Heart right ventricle (tissue), 16 donors: Measurements from ENCODE around the gene KIDINS220. TPM values are rescaled to one million over a fixed set of nuclear protein-coding genes. Genes with fewer than 3 reads are reported as not detected.

ENCODE experiments used
- ATAC-seq, 8 donors: fragments of 200-7000 bp; cut with Tn5 transposase; one replicate each; pipeline ENCODE4 v1.9.1; 2020; ENCODE audit warnings: mild to moderate bottlenecking in 8 of 8, moderate library complexity in 8 of 8, moderate number of reproducible peaks in 1 of 8
- DNase-seq, 2 donors: peaks; one replicate each; pipeline ENCODE4 v3.0.0-alpha.2; 2020
- H3K27ac ChIP-seq, 10 donors: fragments of 200-600 bp; sonication (generic) in 2 of 10; one replicate each; pipeline versions ENCODE4 v1.5.0 to v1.8.0; 2020 to 2022; ENCODE audit warnings: mild to moderate bottlenecking in 3 of 10
- H3K27me3 ChIP-seq, 7 donors: fragments of 200-600 bp; one replicate each; pipeline ENCODE4 v1.8.0; 2021 to 2022; ENCODE audit warnings: mild to moderate bottlenecking in 2 of 7
- H3K36me3 ChIP-seq, 9 donors: fragments of 200-600 bp; sonication (generic) in 1 of 9; one replicate each; pipeline versions ENCODE4 v1.5.0 to v1.8.0; 2020 to 2022; ENCODE audit warnings: mild to moderate bottlenecking in 2 of 9
- H3K4me1 ChIP-seq, 9 donors: fragments of 200-600 bp; sonication (generic) in 1 of 9; one replicate each; pipeline versions ENCODE4 v1.5.0 to v1.8.0; 2020 to 2022; ENCODE audit warnings: mild to moderate bottlenecking in 4 of 9
- H3K4me3 ChIP-seq, 10 donors: fragments of 200-600 bp; sonication (generic) in 2 of 10; one replicate each; pipeline versions ENCODE4 v1.5.0 to v1.8.0; 2020 to 2022; ENCODE audit warnings: mild to moderate bottlenecking in 7 of 10, moderate library complexity in 2 of 10
- H3K9me3 ChIP-seq, 11 donors: fragments of 200-600 bp in 10 of 11; sonication (generic) in 2 of 11; one replicate each; pipeline versions ENCODE4 v1.5.0 to v1.8.0; 2013 to 2022; ENCODE audit warnings: mild to moderate bottlenecking in 2 of 11, control low read depth in 1 of 11, moderate library complexity in 1 of 11
- WGBS, 2 donors: extraction: QIAGEN DNeasy Blood & Tissue Kit; methylation state at CpG; one replicate each; pipeline ENCODE4 v1.1.7; 2013; ENCODE audit warnings: inconsistent platforms in 1 of 2; 5-methylcytosine and 5-hydroxymethylcytosine counted together
- intact Hi-C, 10 donors: fragments of 100-400 bp; cut with DNase I; formaldehyde crosslinking; loops; one replicate each; pipeline versions ENCODE4 v1.11.1 to v1.14.2; 2022
- polyA plus RNA-seq, 2 donors: library from polyadenylated mRNA; stranded (reverse); fragments of 200-250 nt; gene quantifications; one replicate each; pipeline ENCODE4 v1.2.3, GENCODE V29; 2013
- total RNA-seq, 10 donors: library from RNA; stranded (reverse); fragmentation: NEBNext Ultra II Directional in 3 of 10; extraction: Animal tissue kit (Norgen Biotek cat#: 25700) in 3 of 10; gene quantifications; one replicate each; pipeline versions ENCODE4 v1.2.1 to v1.2.4, GENCODE V29; 2021 to 2023
- TF ChIP-seq, protein P1 (sequence below), 9 donors: fragments of 200-600 bp; sonication (generic) in 2 of 9; IDR thresholded peaks; one replicate each; pipeline versions ENCODE4 v1.5.0 to v1.8.0; 2021 to 2022; ENCODE audit warnings: antibody characterized with exemption in 9 of 9, mild to moderate bottlenecking in 5 of 9, moderate library complexity in 1 of 9
- donor health status: Arrhythmogenic right ventricular cardiomyopathy.
- donor health status: ischemic (EF 13 %, LVEDD 7.1; RV severe dilation, severe dysfunction).
- donor health status: healthy with polysubstance abuse.
- donor health status: DM: no; HTN: yes; CAD: no.
- donor health status: DM: no; HTN: no; CAD: no.
- donor health status: ischemic (EF 25% LVEDD 6.9; RV normal size, moderate dysfunction).
- donor health status: ischemic (EF 25% LVEDD 5.7; RV mildly dilated, moderate dysfunction).
- donor health status: healthy.
- donor health status: DM: yes; HTN: yes; CAD: no.
- donor health status: Ischemic cardiomyopathy.
- donor health status: ischemic (EF 35%, LVEDD 5.7; RV mildly dilated, moderate dysfunction).
- donor health status: nonischemic (EF 11% LVEDD 7.7; RV severe dilation, severe dysfunction).
- donor health status: DM: yes; HTN: yes; CAD: no.
- donor health status: PGD.
- donor health status: ischemic (EF 29% LVEDD 5.4; RV normal size, mild dysfunction).
- donor health status: nonischemic (EF 23%, LVEDD 6.1; RV moderate dilation, normal function).

The KIDINS220 gene
- total and polyA plus RNA-seq, 12 donors, result 20.0 to 116 (median 72.8) TPM

- no peaks in the 10 kb centered on the region for H3K4me1 ChIP-seq
- H3K27me3 ChIP-seq, result peaks cover 0 to 8% (median 0%) of the 10 kb centered on the region in 7 donors
- no peaks in the 10 kb centered on the region for H3K36me3 ChIP-seq
- TF ChIP-seq, protein P1, sequence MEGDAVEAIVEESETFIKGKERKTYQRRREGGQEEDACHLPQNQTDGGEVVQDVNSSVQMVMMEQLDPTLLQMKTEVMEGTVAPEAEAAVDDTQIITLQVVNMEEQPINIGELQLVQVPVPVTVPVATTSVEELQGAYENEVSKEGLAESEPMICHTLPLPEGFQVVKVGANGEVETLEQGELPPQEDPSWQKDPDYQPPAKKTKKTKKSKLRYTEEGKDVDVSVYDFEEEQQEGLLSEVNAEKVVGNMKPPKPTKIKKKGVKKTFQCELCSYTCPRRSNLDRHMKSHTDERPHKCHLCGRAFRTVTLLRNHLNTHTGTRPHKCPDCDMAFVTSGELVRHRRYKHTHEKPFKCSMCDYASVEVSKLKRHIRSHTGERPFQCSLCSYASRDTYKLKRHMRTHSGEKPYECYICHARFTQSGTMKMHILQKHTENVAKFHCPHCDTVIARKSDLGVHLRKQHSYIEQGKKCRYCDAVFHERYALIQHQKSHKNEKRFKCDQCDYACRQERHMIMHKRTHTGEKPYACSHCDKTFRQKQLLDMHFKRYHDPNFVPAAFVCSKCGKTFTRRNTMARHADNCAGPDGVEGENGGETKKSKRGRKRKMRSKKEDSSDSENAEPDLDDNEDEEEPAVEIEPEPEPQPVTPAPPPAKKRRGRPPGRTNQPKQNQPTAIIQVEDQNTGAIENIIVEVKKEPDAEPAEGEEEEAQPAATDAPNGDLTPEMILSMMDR (IDR thresholded peaks at IDR 0.05), result no peak
- no peak overlapping the region for H3K27ac ChIP-seq
- H3K4me3 ChIP-seq, result no peak overlapping the region
- no peak for DNase-seq
- WGBS, 2 donors, result 89 to 91% methylated on average over 4 of the region's 4 CpGs
- intact Hi-C loops, result no loop called here
- no peak for ATAC-seq
- no peaks in the 10 kb centered on the region for H3K9me3 ChIP-seq
These were observed 11.9 kb upstream of the KIDINS220 start for GRCh38 chr2:8849327-8849726.

- Histone ChIP-seq H3K27ac (no peak overlapping the region), H3K27me3 (peaks cover 0 to 8% (median 0%) of the 10 kb centered on the region in 7 donors), H3K9me3 (no peaks in the 10 kb centered on the region), H3K4me1 (no peaks in the 10 kb centered on the region), H3K36me3 (no peaks in the 10 kb centered on the region), H3K4me3 (no peak overlapping the region)
- 83 to 84% methylated on average over 7 of the region's 7 CpGs for WGBS, 2 donors
- ATAC-seq (no peak), DNase-seq (no peak)
- TF ChIP-seq, protein P1 (IDR thresholded peaks at IDR 0.05), result no peak
- intact Hi-C loops, result no loop called here
These were observed 11.1 kb upstream of the KIDINS220 start for GRCh38 chr2:8848328-8849100.

GRCh38 chr2:8847400-8847799 lies 10.0 kb upstream of the KIDINS220 start:
- WGBS, 2 donors, result 91 to 92% methylated on average over 6 of the region's 6 CpGs
- peaks cover 0 to 8% (median 0%) of the 10 kb centered on the region in 7 donors for H3K27me3 ChIP-seq
- no peaks in the 10 kb centered on the region for H3K36me3 ChIP-seq
- no peaks in the 10 kb centered on the region for H3K4me1 ChIP-seq
- intact Hi-C loops, result no loop called here
- no peak for DNase-seq
- TF ChIP-seq, protein P1 (IDR thresholded peaks at IDR 0.05), result no peak
- H3K4me3 ChIP-seq, result no peak overlapping the region
- no peak overlapping the region for H3K27ac ChIP-seq
- no peak for ATAC-seq
- no peaks in the 10 kb centered on the region for H3K9me3 ChIP-seq

DNA sequence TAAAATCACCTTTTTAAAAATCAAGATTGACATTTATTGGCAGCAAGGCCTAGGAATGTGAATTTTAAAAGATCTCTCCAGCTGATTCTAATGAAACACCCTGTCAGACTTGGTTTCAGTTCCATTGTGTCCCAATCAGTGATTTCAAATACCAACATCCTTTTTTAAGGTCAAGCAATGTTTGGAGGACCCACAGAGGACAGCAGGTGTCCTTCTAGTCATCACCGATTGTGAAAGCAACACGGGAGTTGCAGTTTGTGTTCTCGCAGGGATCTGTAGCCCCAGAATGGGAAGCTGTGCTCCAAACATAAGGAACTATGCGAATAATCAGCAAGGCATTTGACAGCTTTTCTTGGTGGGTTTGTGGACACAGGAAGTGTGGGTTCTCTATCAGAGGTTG lies 4.5 kb upstream of the KIDINS220 start:
- ATAC-seq, result no peak
- DNase-seq, result no peak
- peaks cover 0 to 9% (median 3%) of the 10 kb centered on the region in 9 donors for H3K4me1 ChIP-seq
- TF ChIP-seq, protein P1 (IDR thresholded peaks at IDR 0.05), result no peak
- intact Hi-C loops, result no loop called here
- no peak overlapping the region for H3K4me3 ChIP-seq
- no peak overlapping the region for H3K27ac ChIP-seq
- WGBS, 2 donors, result 87 to 89% methylated on average over 4 of the region's 4 CpGs
- no peaks in the 10 kb centered on the region for H3K36me3 ChIP-seq
- H3K27me3 ChIP-seq, result peaks cover 0 to 8% (median 0%) of the 10 kb centered on the region in 7 donors
- no peaks in the 10 kb centered on the region for H3K9me3 ChIP-seq
